Naive B cell (primary cell): Measurements from ENCODE around the gene DENND2C. TPM values are rescaled to one million over a fixed set of nuclear protein-coding genes. Genes with fewer than 3 reads are reported as not detected.
A peak's percentile ranks its signal among the peaks of the same experiment; 100 is the strongest.

ENCODE experiments used
- ATAC-seq, 2 donors: fragments of 150-1000 bp; cut with Tn5 transposase; 2 replicates each; pipeline ENCODE4 v1.10.0; 2021; ENCODE audit warnings: low read depth in 2 of 2, mild to moderate bottlenecking in 2 of 2, moderate library complexity in 2 of 2
- DNase-seq: peaks from one replicate; pipeline ENCODE4 v3.0.0; 2022
- H3K27ac Mint-ChIP-seq, 6 donors: one replicate each; pipeline ENCODE4 v1.8.0; 2020 to 2022; ENCODE audit warnings: mild to moderate bottlenecking in 6 of 6, mixed read lengths in 6 of 6, moderate library complexity in 5 of 6, inconsistent platforms in 2 of 6
- H3K27me3 Mint-ChIP-seq, 3 donors: one replicate each; pipeline ENCODE4 v1.8.0; 2021 to 2022; ENCODE audit warnings: mixed read lengths in 3 of 3, mild to moderate bottlenecking in 1 of 3
- H3K36me3 Mint-ChIP-seq, 2 donors: one replicate each; pipeline ENCODE4 v1.8.0; 2020 to 2022; ENCODE audit warnings: mixed read lengths in 2 of 2, inconsistent platforms in 1 of 2, mild to moderate bottlenecking in 1 of 2
- H3K4me1 Mint-ChIP-seq, 3 donors: one replicate each; pipeline ENCODE4 v1.8.0; 2020 to 2022; ENCODE audit warnings: mixed read lengths in 3 of 3, inconsistent platforms in 1 of 3, mild to moderate bottlenecking in 1 of 3, moderate library complexity in 1 of 3
- H3K4me3 Mint-ChIP-seq, 8 donors: one replicate each; pipeline ENCODE4 v1.8.0; 2020 to 2022; ENCODE audit warnings: mild to moderate bottlenecking in 8 of 8, mixed read lengths in 8 of 8, moderate library complexity in 8 of 8, inconsistent platforms in 2 of 8
- H3K9me3 Mint-ChIP-seq, 7 donors: one replicate each; pipeline ENCODE4 v1.8.0; 2020 to 2022; ENCODE audit warnings: mixed read lengths in 7 of 7, mild to moderate bottlenecking in 5 of 7, inconsistent platforms in 2 of 7, moderate library complexity in 1 of 7
- polyA plus RNA-seq, 6 donors: library from polyadenylated mRNA; unstranded; fragments of 300-500 nt; fragmentation: Illumina TruSeq; gene quantifications; one replicate each; pipeline ENCODE4 v1.2.3, GENCODE V29; 2021; ENCODE audit warnings: low read depth in 6 of 6

The DENND2C gene, protein sequence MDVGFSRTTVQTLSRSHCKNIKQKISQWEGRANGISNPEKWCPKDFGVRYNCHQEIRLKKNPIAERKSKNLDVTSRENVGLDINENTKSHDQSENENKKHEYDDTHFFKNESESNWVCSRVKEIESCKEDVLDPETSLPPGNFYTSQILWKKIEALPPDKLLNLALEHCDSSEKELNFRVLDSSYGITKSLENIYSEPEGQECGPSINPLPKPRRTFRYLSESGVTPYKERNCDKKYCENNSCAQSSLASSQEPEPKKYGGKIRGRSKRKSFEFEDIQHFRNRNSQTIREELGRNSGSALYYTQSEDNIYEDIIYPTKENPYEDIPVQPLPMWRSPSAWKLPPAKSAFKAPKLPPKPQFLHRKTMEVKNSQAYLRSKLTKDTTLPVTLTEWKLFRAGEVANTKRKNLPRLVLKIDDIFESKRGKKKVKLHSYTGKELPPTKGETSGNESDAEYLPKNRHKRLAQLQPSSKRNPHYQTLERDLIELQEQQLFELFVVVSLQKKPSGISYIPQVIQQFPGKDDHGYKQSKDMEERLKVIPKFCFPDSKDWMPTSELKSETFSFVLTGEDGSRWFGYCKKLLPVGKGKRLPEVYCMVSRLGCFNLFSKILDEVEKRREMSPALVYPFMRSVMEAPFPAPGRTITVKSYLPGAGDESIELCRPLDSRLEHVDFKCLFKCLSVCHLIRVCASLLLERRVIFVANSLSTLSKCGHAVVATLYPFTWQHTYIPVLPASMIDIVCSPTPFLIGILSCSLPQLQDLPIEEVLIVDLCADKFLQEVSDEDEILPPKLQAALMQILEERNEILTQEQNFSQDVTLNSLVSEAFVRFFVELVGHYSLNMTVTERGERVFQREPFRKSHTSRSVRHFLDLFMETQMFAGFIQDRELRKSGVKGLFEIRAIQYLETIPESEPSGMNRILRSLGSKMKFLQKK
- polyA plus RNA-seq, result 1 to 10 TPM in 2 of 6 donors, under 1 TPM in 3, not detected in 1; 0.13 to 1.8 (median 0.57) TPM

DNA sequence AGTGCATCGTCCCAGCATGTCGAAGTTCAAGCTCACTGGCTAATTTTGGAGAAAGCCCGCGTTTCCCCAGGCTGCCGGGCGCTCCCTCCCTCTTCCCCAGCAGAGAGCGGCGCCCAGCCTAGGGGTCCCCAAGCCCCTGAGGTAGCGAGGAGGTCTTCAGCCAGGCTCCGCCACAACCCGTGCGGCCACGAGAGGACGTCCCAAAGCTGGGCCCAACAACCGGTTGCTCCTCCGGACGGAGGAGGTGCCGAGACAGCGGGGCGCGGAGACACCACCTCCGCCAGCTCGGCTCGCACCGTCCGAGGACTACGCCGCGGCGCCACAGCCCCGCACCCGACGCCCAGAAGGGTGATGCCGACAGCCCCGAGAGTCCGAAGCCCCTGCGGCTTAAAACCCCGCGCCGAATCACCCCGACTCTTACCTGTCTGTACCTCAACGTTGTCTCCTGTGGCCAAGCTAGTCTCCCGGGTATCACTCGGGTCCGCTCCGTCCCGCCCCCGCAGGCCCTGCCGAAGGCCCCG is at the start of gene DENND2C:
Gene DENND2C, minus strand, starts transcription at position 488 of the 521 bp plus-strand sequence. CDS start 44,065 bp downstream, outside the sequence.
- Mint-ChIP-seq H3K4me3 (peak within 1 kb of the TSS; percentile 89 to 98 (median 96)), H3K27me3 (peaks cover 23 to 39% (median 28%) of the 10 kb centered on the region in 3 donors), H3K9me3 (no peaks in the 10 kb centered on the region), H3K36me3 (peaks cover 0 to 4% of the 10 kb centered on the region in 2 donors), H3K27ac (peak within 1 kb of the TSS in 5 of 6 donors; percentile 24 to 93 (median 79)), H3K4me1 (peaks cover 0 to 10% (median 9%) of the 10 kb centered on the region in 3 donors)
- ATAC-seq (peak; percentile 61 to 64), DNase-seq (no peak)

DNA sequence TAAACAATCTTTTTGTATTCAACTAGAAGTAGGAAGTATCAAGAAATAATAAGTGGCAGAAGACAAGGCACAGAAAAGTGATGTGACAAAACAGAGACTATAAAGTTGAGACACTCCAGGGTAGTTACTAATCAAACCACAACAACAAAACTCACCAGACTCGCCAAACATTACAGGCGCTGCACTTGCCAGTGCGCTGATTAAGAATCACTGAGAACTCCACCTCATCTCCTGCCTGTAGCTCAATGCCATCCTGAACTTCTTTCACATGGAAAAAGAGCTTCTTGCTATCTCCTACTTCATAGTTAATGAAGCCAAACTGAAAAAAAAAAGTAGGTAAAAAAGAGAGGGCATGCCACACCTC is 49.6 kb upstream of the DENND2C start:
- peaks cover 12 to 24% (median 13%) of the 10 kb centered on the region in 3 donors for H3K4me1 Mint-ChIP-seq
- ATAC-seq, result no peak
- H3K4me3 Mint-ChIP-seq, result peak overlapping the region in 1 of 8 donors; percentile 4
- no peaks in the 10 kb centered on the region for H3K27me3 Mint-ChIP-seq
- peaks cover 37 to 44% of the 10 kb centered on the region in 2 donors for H3K36me3 Mint-ChIP-seq
- no peaks in the 10 kb centered on the region for H3K9me3 Mint-ChIP-seq
- peak overlapping the region in 2 of 6 donors; percentile 11 to 81 for H3K27ac Mint-ChIP-seq
- no peak for DNase-seq

DNA sequence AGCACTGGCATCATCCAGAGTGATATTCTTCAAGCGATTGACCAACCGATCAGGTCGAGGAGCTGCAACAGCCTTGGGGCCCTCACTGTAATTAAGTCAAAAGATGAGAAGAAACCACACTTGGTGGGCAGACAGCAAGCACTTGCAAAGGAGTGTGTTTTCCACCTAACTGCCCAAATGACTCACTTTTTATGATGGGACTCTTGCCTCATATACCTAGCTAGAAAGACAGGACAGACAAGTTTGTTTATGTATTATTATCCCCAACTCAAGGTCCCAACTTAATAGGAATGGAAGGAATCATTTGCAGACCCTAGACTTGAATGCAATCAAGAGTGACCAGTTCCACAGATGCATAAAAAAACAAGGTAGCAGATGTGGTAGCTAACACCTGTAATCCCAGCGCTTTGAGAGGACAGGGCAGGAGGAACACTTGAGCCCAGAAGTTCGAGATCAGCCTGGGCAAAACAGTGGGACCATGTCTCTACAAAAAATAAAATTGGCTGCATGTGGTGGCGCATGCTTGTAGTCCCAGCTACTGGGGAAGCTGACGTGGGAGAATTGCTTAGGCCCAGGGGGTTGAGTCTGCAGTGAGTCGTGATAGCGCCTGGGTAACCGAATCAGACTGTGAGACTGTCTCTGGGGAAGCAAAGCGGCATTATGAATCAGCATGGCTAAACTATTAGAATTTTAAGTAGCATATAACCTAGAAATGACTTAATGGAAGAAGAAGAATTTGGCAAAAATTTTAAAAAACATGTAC is 49.0 kb upstream of the DENND2C start:
- peak overlapping the region in 2 of 8 donors; percentile 32 to 71 for H3K4me3 Mint-ChIP-seq
- peaks cover 12 to 24% (median 12%) of the 10 kb centered on the region in 3 donors for H3K4me1 Mint-ChIP-seq
- peak overlapping the region in 2 of 6 donors; percentile 29 to 81 for H3K27ac Mint-ChIP-seq
- peaks cover 32 to 39% of the 10 kb centered on the region in 2 donors for H3K36me3 Mint-ChIP-seq
- H3K27me3 Mint-ChIP-seq, result no peaks in the 10 kb centered on the region
- DNase-seq, result no peak
- H3K9me3 Mint-ChIP-seq, result no peaks in the 10 kb centered on the region
- no peak for ATAC-seq

DNA sequence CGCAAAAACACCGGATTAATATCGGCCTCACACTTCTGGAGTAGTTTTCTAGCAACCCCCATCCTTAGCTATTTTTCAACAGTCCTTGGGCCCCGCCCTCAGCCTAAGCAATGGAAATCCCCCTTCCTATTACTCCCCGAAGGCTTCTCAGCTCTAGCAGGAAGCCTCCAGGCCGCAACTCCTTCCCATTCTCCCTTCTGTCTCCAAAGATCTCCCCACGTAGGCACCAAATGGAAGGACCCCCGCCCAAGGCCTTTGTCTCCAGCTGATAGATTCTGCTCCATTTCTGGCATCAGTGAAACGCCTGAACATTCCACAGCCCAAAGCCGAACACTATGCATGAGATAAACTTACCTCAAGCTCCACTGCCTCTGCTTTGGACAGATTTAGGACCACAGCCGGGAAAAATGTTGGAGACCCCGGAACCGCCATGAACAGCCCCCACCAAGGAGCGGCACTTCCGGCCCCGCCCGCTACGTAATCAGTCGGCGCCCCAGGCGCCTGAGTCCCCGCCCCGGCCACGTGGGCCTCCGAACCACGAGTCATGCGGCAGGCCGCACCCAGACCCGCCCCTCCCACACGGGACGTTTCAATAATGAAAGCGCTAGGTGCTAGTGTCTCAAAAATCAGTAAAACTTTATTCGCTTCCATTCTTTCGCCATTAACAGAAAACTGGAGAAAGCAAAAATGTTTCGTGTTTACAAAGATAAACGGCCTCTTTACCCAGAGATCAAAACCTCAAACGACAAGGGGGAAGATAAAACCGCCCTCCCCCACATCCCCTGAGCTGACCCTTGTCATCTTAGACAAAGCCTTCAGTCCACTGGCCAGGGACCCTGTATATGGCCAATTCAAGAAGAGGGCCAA is 46.7 kb upstream of the DENND2C start, which contains the start of gene NRAS:
Gene NRAS, minus strand, starts transcription at position 468 of the 867 bp plus-strand sequence. CDS start 611 bp downstream, outside the sequence.
- H3K4me1 Mint-ChIP-seq, result peaks cover 12 to 27% (median 15%) of the 10 kb centered on the region in 3 donors
- peak within 1 kb of the TSS; percentile 99 to 100 (median 100) for H3K27ac Mint-ChIP-seq
- H3K9me3 Mint-ChIP-seq, result no peaks in the 10 kb centered on the region
- peaks cover 26 to 27% of the 10 kb centered on the region in 2 donors for H3K36me3 Mint-ChIP-seq
- peak; percentile 94 for DNase-seq
- no peaks in the 10 kb centered on the region for H3K27me3 Mint-ChIP-seq
- ATAC-seq, result peak; percentile 93 to 95
- H3K4me3 Mint-ChIP-seq, result peak within 1 kb of the TSS; percentile 89 to 99 (median 98)

DNA sequence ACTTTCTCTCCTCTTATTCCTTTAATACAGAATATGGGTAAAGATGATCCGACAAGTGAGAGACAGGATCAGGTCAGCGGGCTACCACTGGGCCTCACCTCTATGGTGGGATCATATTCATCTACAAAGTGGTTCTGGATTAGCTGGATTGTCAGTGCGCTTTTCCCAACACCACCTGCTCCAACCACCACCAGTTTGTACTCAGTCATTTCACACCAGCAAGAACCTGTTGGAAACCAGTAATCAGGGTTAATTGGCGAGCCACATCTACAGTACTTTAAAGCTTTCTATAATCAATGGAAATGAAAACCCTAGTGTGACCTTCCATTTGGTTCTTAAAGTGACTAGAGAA is 46.1 kb upstream of the DENND2C start:
- Mint-ChIP-seq H3K4me1 (peaks cover 12 to 27% (median 15%) of the 10 kb centered on the region in 3 donors), H3K36me3 (peaks cover 22 to 23% of the 10 kb centered on the region in 2 donors), H3K9me3 (no peaks in the 10 kb centered on the region), H3K27me3 (no peaks in the 10 kb centered on the region), H3K27ac (peak overlapping the region; percentile 99 to 100 (median 100)), H3K4me3 (peak overlapping the region; percentile 89 to 99 (median 98))
- DNase-seq (no peak), ATAC-seq (no peak)

DNA sequence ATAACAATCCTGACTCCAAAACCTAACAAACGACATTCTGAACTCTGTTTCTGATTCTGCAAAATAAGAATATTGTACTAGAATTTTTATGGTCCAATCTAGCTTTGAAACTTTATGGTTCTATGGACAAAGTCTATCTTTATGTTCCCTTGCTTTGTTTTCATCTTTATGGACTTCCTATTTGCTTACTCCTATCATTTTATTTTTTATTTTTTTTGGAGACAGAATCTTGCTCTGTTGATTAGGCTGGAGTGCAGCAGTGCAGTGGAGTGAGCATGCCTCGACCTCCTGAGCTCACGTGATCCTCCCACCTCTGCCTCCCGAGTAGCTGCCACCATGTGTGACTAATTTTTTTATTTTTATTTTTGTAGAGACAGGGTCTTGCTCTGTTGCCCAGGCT is 43.1 kb upstream of the DENND2C start:
- Mint-ChIP-seq H3K4me1 (peaks cover 12 to 24% (median 19%) of the 10 kb centered on the region in 3 donors), H3K9me3 (no peaks in the 10 kb centered on the region), H3K36me3 (peaks cover 0 to 15% of the 10 kb centered on the region in 2 donors), H3K4me3 (no peak overlapping the region), H3K27me3 (no peaks in the 10 kb centered on the region), H3K27ac (peak overlapping the region in 1 of 6 donors; percentile 66)
- DNase-seq (no peak), ATAC-seq (no peak)

DNA sequence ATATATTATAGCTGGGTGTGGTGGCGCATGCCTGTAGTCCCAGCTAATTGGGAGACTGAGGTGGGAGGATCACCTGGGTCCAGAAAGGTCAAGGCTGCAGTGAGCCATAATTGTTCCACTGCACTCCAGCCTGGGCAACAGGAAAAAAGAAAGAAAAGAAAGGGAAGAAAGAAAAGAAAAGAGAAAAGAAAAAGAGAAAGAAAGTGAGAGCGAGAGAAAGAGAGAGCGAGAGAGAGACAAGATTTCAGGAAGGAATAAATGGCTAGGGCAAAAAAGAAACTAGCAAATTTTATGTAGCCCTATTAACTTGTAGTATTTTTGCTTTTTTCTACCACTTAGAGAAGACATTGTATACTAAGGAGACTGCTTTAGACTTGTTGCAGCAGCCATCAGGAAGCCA is 40.5 kb upstream of the DENND2C start:
- DNase-seq (no peak), ATAC-seq (no peak)
- no peak overlapping the region for H3K27ac Mint-ChIP-seq
- peaks cover 11 to 26% of the 10 kb centered on the region in 2 donors for H3K36me3 Mint-ChIP-seq
- no peaks in the 10 kb centered on the region for H3K27me3 Mint-ChIP-seq
- no peaks in the 10 kb centered on the region for H3K9me3 Mint-ChIP-seq
- peak overlapping the region in 1 of 8 donors; percentile 56 for H3K4me3 Mint-ChIP-seq
- H3K4me1 Mint-ChIP-seq, result peaks cover 0 to 9% (median 6%) of the 10 kb centered on the region in 3 donors

DNA sequence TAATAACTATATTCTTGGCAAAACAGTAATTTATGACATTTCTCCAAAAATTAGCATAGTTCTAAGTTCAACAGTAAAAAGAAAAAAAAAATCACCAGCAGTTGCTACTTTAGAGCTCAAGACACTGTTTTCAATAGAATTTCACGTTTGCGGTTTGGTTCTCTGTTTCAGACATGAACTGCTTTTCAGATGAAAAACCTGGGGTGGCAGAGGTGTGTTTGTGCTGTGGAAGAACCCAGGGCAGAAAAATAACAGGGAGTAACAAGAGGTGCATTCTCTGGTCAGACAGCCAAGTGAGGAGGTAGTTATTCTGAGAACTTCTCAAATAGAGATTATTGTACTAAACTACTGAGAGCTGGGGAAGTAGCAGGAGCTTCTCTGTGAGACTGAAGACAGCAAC is 37.8 kb upstream of the DENND2C start:
- Mint-ChIP-seq H3K4me3 (no peak overlapping the region), H3K27ac (peak overlapping the region in 2 of 6 donors; percentile 20 to 43), H3K4me1 (peaks cover 0 to 3% (median 0%) of the 10 kb centered on the region in 3 donors), H3K9me3 (no peaks in the 10 kb centered on the region), H3K27me3 (no peaks in the 10 kb centered on the region), H3K36me3 (peaks cover 11 to 19% of the 10 kb centered on the region in 2 donors)
- ATAC-seq (no peak), DNase-seq (no peak)

DNA sequence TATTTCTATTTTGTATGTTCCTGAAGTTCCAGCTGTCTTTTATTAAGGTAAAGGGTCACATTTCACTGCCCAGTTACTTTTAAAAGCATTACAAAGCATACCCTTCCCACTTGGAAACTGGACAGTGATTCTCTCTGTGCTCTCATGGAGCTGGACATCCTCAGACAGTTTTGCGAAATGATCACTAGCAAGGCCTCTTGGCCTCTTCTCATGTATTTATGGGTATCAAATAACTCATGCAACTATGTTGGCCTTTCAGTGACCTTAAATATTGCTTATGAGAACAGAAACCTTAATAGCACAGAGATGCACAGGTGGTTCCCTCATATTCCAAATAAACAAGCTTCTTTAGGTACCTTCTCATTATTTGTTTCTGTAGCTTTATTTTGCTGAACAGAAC is 33.4 kb upstream of the DENND2C start:
- Mint-ChIP-seq H3K9me3 (no peaks in the 10 kb centered on the region), H3K27me3 (no peaks in the 10 kb centered on the region), H3K4me1 (no peaks in the 10 kb centered on the region), H3K36me3 (peaks cover 11% of the 10 kb centered on the region in 2 donors), H3K27ac (no peak overlapping the region), H3K4me3 (no peak overlapping the region)
- no peak for ATAC-seq
- no peak for DNase-seq

DNA sequence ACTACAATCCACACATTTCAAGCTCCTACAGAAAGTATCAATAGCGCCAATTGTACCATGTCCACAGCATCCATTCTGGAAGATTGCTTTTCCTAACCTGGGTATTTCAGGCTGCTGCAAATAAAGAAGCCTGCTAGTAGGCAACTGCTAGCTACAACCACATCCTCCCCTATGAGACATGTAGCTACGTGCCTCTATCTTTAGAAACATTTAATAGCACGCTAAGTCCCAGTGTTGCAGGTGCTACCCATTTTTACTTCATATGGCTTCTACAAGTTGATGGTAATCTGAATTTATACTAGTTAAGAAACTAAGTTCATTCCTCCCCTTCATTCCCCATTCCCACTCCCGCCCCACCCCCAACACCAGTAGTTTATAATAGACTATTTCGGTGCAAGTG is 32.9 kb upstream of the DENND2C start:
- Mint-ChIP-seq H3K36me3 (peaks cover 9 to 10% of the 10 kb centered on the region in 2 donors), H3K4me1 (no peaks in the 10 kb centered on the region), H3K27me3 (no peaks in the 10 kb centered on the region), H3K27ac (no peak overlapping the region), H3K4me3 (no peak overlapping the region), H3K9me3 (no peaks in the 10 kb centered on the region)
- DNase-seq (no peak), ATAC-seq (no peak)

DNA sequence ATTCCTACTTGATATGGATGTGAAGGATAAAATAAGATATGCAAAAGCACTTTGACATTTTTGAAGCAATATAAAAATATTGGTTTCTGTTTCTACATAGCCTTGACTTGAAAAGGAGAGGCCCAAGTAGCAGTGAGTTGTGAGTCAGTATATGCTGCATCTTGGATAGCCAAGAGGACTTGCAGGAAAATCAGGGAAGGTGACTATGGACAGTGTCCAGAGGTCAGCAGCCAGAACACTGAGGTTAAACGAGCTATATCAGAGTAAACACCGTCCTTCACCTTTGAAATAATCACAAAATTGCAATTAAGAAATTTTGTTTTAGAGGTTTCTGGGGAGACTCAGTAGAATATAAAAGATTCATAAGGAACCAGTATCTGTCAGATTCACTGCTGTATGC is 32.1 kb upstream of the DENND2C start:
- Mint-ChIP-seq H3K4me3 (no peak overlapping the region), H3K4me1 (no peaks in the 10 kb centered on the region), H3K27me3 (peaks cover 0 to 4% (median 3%) of the 10 kb centered on the region in 3 donors), H3K36me3 (peaks cover under 1 to 2% of the 10 kb centered on the region in 2 donors), H3K9me3 (no peaks in the 10 kb centered on the region), H3K27ac (peak overlapping the region in 1 of 6 donors; percentile 27)
- no peak for ATAC-seq
- no peak for DNase-seq
